ENCODE results near the gene BICRAL. TPM values are rescaled to one million over a fixed set of nuclear protein-coding genes. Genes with fewer than 3 reads are reported as not detected.
"Not testable (repeated sequence)": the region's sequence is repeated elsewhere in the genome, so short reads cannot be mapped to it uniquely, and the experiment has no call there.

Gene BICRAL
- total RNA-seq, 3 donors from 2014 or later: 16.7 to 25.2 (median 16.8) TPM

GRCh38 chr6:42879372-42880239 is 97.8 kb downstream of the BICRAL start, which contains the start of gene RPL7L1:
Gene RPL7L1, plus strand, starts transcription at chr6:42879616. Its CDS starts 295 bp downstream, at chr6:42879911.
- no peaks in the 10 kb centered on the region for H3K9me3 ChIP-seq
- peak within 1 kb of the TSS; percentile 57 to 83 (median 70) for H3K4me3 ChIP-seq
- peak; percentile 79 to 83 for DNase-seq (ENCODE audit: low spot score in 2 of 2)
- intact Hi-C loops (cut with DNase I; ENCODE audit: low total_unique reads): no loop called here
- H3K4me1 ChIP-seq: peaks cover 0 to 6% of the 10 kb centered on the region in 2 donors
- H3K36me3 ChIP-seq: peaks cover 8% of the 10 kb centered on the region
- TF ChIP-seq POLR2A (IDR thresholded peaks at IDR 0.05): peak; percentile 38
- TF ChIP-seq CTCF (IDR thresholded peaks at IDR 0.05): peak in 2 of 3 donors; percentile 55 to 60
- peak; percentile 63 to 87 (median 74) for TF ChIP-seq POLR2AphosphoS5 (IDR thresholded peaks at IDR 0.05)
- H3K27ac ChIP-seq: peak within 1 kb of the TSS; percentile 91 to 97
- H3K27me3 ChIP-seq: no peaks in the 10 kb centered on the region

- H3K9me3 ChIP-seq; H3K4me1 ChIP-seq; intact Hi-C loops (cut with DNase I; ENCODE audit: low total_unique reads); H3K27me3 ChIP-seq; DNase-seq (ENCODE audit: low spot score in 2 of 2): not testable (repeated sequence)
- H3K27ac ChIP-seq: peak overlapping the region; percentile 91 to 97
- peak overlapping the region; percentile 57 to 83 (median 70) for H3K4me3 ChIP-seq
- peaks cover 13% of the 10 kb centered on the region for H3K36me3 ChIP-seq
Observed at GRCh38 chr6:42880240-42880817, 98.5 kb downstream of the BICRAL start.

- Histone ChIP-seq H3K27ac (peak overlapping the region; percentile 91 to 97), H3K36me3 (peaks cover 13% of the 10 kb centered on the region), H3K4me3 (peak overlapping the region; percentile 57 to 83 (median 70))
- H3K4me1 ChIP-seq; intact Hi-C loops (cut with DNase I; ENCODE audit: low total_unique reads); H3K9me3 ChIP-seq; H3K27me3 ChIP-seq; DNase-seq (ENCODE audit: low spot score in 2 of 2): not testable (repeated sequence)
Observed at GRCh38 chr6:42880871-42881270, 99.0 kb downstream of the BICRAL start.

GRCh38 chr6:42885702-42886101 is 103.8 kb downstream of the BICRAL start:
- TF ChIP-seq CTCF (IDR thresholded peaks at IDR 0.05) (no peak), POLR2AphosphoS5 (IDR thresholded peaks at IDR 0.05) (no peak), POLR2A (IDR thresholded peaks at IDR 0.05) (no peak)
- no peak for DNase-seq (ENCODE audit: low spot score in 2 of 2)
- no peaks in the 10 kb centered on the region for H3K4me1 ChIP-seq
- H3K9me3 ChIP-seq: no peaks in the 10 kb centered on the region
- no peak overlapping the region for H3K27ac ChIP-seq
- peaks cover 13% of the 10 kb centered on the region for H3K36me3 ChIP-seq
- no peaks in the 10 kb centered on the region for H3K27me3 ChIP-seq
- intact Hi-C loops (cut with DNase I; ENCODE audit: low total_unique reads): no loop called here
- no peak overlapping the region for H3K4me3 ChIP-seq

GRCh38 chr6:42888201-42888600 is 106.3 kb downstream of the BICRAL start:
- H3K4me1 ChIP-seq; DNase-seq (ENCODE audit: low spot score in 2 of 2); H3K27ac ChIP-seq; H3K4me3 ChIP-seq; intact Hi-C loops (cut with DNase I; ENCODE audit: low total_unique reads); H3K9me3 ChIP-seq; H3K27me3 ChIP-seq: not testable (repeated sequence)
- peaks cover 13% of the 10 kb centered on the region for H3K36me3 ChIP-seq

GRCh38 chr6:42889815-42890214 is 108.0 kb downstream of the BICRAL start:
- TF ChIP-seq POLR2A (IDR thresholded peaks at IDR 0.05): no peak
- TF ChIP-seq POLR2AphosphoS5 (IDR thresholded peaks at IDR 0.05): no peak
- TF ChIP-seq CTCF (IDR thresholded peaks at IDR 0.05): no peak
- Histone ChIP-seq H3K27ac (peak overlapping the region; percentile 92), H3K4me3 (peak overlapping the region; percentile 75 to 91 (median 90)), H3K27me3 (no peaks in the 10 kb centered on the region), H3K9me3 (no peaks in the 10 kb centered on the region), H3K36me3 (peaks cover 2% of the 10 kb centered on the region), H3K4me1 (no peaks in the 10 kb centered on the region)
- DNase-seq (ENCODE audit: low spot score in 2 of 2): no peak
- intact Hi-C loops (cut with DNase I; ENCODE audit: low total_unique reads): loop anchor here (10.0 kb wide), 1 partner anchor 435 kb away; no protein-coding TSS in a partner anchor

All from breast epithelium (tissue), 4 donors.